Activated CD4-positive, alpha-beta memory T cell treated with anti-CD3 and anti-CD28 coated beads, Interleukin-2, amount 10 ng/mL, durations not matched to agents 7 days and 5 days (primary cell): Measurements from ENCODE around the gene AKAP8. TPM values are rescaled to one million over a fixed set of nuclear protein-coding genes. Genes with fewer than 3 reads are reported as not detected.
A peak's percentile ranks its signal among the peaks of the same experiment; 100 is the strongest.

Source experiments
- CTCF ChIA-PET: fragments of 350-600 bp; sonication (Branson Sonifier 250); formaldehyde crosslinking; loops from one replicate; lab custom pipeline; 2021; ENCODE audit warnings: antibody characterized with exemption, inconsistent platforms; lab: Charles Lee
- POLR2A ChIA-PET: fragments of 350-600 bp; sonication (Branson Sonifier 250); formaldehyde crosslinking; loops from one replicate; lab custom pipeline; 2021; ENCODE audit warnings: antibody characterized with exemption; lab: Charles Lee
- DNase-seq: peaks from one replicate; pipeline ENCODE4 v3.0.0-alpha.2; 2020
- H3K27ac Mint-ChIP-seq: one replicate; pipeline ENCODE4 v1.8.0; 2021; ENCODE audit warnings: mild to moderate bottlenecking, mixed read lengths
- H3K27me3 Mint-ChIP-seq: one replicate; pipeline ENCODE4 v1.8.0; 2021; ENCODE audit warnings: mixed read lengths
- H3K36me3 Mint-ChIP-seq: one replicate; pipeline ENCODE4 v1.8.0; 2021; ENCODE audit warnings: low read depth, mixed read lengths
- H3K4me1 Mint-ChIP-seq: one replicate; pipeline ENCODE4 v1.8.0; 2021; ENCODE audit warnings: mixed read lengths
- H3K4me3 Mint-ChIP-seq: one replicate; pipeline ENCODE4 v1.8.0; 2021; ENCODE audit warnings: mild to moderate bottlenecking, mixed read lengths
- H3K9me3 Mint-ChIP-seq: one replicate; pipeline ENCODE4 v1.8.0; 2021; ENCODE audit warnings: mixed read lengths
- total RNA-seq, 2 experiments: library from RNA; stranded (reverse); gene quantifications; one replicate each; pipeline ENCODE4 v1.2.3, GENCODE V29; 2021

AKAP8 gene
- total RNA-seq, 2 experiments from 2014 or later = 43.8 to 45.9 TPM

GRCh38 chr19:15381429-15381828 is 1.8 kb upstream of the AKAP8 start:
- Mint-ChIP-seq H3K4me3 (peak overlapping the region; percentile 87), H3K27me3 (no peaks in the 10 kb centered on the region), H3K9me3 (no peaks in the 10 kb centered on the region), H3K27ac (no peak overlapping the region), H3K4me1 (peaks cover 31% of the 10 kb centered on the region), H3K36me3 (peaks cover 19% of the 10 kb centered on the region)
- POLR2A ChIA-PET = no interaction called here
- CTCF ChIA-PET = no interaction called here
- DNase-seq = no peak

- Mint-ChIP-seq H3K9me3 (no peaks in the 10 kb centered on the region), H3K27me3 (no peaks in the 10 kb centered on the region), H3K36me3 (peaks cover 19% of the 10 kb centered on the region), H3K27ac (peak overlapping the region; percentile 99), H3K4me3 (peak overlapping the region; percentile 87), H3K4me1 (peaks cover 33% of the 10 kb centered on the region)
- ChIA-PET CTCF (interaction anchor here (1.1 to 6.5 kb wide), 8 partner anchors 14 to 180 kb away, joined by 3 to 49 read pairs (median 5); partner anchors contain the start of gene AKAP8L), POLR2A (interaction anchor here (0.6 to 6.8 kb wide), 27 partner anchors 9 to 255 kb away, joined by 3 to 108 read pairs (median 5); partner anchors contain the start of genes AKAP8L, BRD4 and RASAL3)
- DNase-seq = no peak
Measured at GRCh38 chr19:15379999-15380647, 536 bp upstream of the AKAP8 start.

GRCh38 chr19:15378534-15379082 is 979 bp downstream of the AKAP8 start:
- CTCF ChIA-PET = interaction anchor here (1.1 to 6.5 kb wide), 7 partner anchors 9 to 181 kb away, joined by 3 to 49 read pairs (median 4); partner anchors contain the start of gene AKAP8L
- H3K9me3 Mint-ChIP-seq = no peaks in the 10 kb centered on the region
- peak overlapping the region; percentile 96 for H3K27ac Mint-ChIP-seq
- peaks cover 36% of the 10 kb centered on the region for H3K4me1 Mint-ChIP-seq
- DNase-seq = peak; percentile 63
- H3K4me3 Mint-ChIP-seq = peak overlapping the region; percentile 87
- POLR2A ChIA-PET = interaction anchor here (0.7 to 6.8 kb wide), 31 partner anchors 14 to 807 kb away, joined by 3 to 108 read pairs (median 4); partner anchors contain the start of genes AKAP8L, BRD4, FAM32A and RAB8A
- H3K36me3 Mint-ChIP-seq = peaks cover 24% of the 10 kb centered on the region
- H3K27me3 Mint-ChIP-seq = no peaks in the 10 kb centered on the region

DNA sequence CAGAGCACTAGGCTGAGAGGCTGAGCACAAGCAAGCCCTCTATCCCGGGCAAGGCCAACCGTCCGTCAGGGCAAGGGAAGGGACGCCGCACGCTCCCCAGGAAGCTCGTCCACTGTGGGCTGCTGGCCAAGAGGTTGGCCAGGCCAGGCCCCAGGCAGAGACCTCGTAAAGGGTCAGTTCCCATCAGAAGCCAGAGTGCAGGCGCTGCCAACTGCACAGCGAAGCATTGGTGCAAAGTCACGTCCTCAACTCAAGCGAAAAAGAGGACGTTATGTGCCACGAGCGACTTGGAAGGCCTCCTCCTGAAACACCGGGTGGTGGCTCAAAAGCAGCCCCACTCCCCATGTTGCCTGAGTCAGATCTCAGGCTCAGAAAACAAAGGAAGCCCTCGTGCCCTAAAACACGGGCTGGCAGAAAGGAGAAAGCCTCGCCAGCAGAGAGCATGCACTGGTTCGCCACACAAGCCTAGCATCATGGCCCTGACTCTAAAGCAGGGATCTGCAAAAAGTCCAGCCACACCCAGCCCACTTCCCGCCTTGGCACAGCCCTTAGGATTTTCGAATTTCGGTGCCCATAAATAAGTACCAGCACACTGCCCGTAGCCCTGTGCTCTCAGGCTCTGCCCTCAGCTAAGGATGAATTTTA is 4.7 kb downstream of the AKAP8 start:
- DNase-seq = no peak

GRCh38 chr19:15374105-15374651 is 5.4 kb downstream of the AKAP8 start:
- H3K4me1 Mint-ChIP-seq = peaks cover 20% of the 10 kb centered on the region
- no peak overlapping the region for H3K27ac Mint-ChIP-seq
- DNase-seq = no peak
- CTCF ChIA-PET = no interaction called here
- H3K36me3 Mint-ChIP-seq = peaks cover 44% of the 10 kb centered on the region
- POLR2A ChIA-PET = interaction anchor here (6.8 kb wide), 1 partner anchor 42 kb away, joined by 75 read pairs; the partner anchor contains the start of gene BRD4
- no peaks in the 10 kb centered on the region for H3K9me3 Mint-ChIP-seq
- no peaks in the 10 kb centered on the region for H3K27me3 Mint-ChIP-seq
- no peak overlapping the region for H3K4me3 Mint-ChIP-seq

More for the DNA sequence above, 4.7 kb downstream of the AKAP8 start:
- Mint-ChIP-seq H3K9me3 (no peaks in the 10 kb centered on the region), H3K36me3 (peaks cover 43% of the 10 kb centered on the region), H3K4me3 (no peak overlapping the region), H3K4me1 (peaks cover 20% of the 10 kb centered on the region), H3K27ac (no peak overlapping the region), H3K27me3 (no peaks in the 10 kb centered on the region)
- CTCF ChIA-PET = interaction anchor here (6.5 kb wide), 1 partner anchor 45 kb away, joined by 49 read pairs; the partner anchor contains the start of gene AKAP8L
- POLR2A ChIA-PET = interaction anchor here (0.6 to 6.8 kb wide), 3 partner anchors 15 to 66 kb away, joined by 3 to 75 read pairs (median 49); partner anchors contain the start of gene BRD4

DNA sequence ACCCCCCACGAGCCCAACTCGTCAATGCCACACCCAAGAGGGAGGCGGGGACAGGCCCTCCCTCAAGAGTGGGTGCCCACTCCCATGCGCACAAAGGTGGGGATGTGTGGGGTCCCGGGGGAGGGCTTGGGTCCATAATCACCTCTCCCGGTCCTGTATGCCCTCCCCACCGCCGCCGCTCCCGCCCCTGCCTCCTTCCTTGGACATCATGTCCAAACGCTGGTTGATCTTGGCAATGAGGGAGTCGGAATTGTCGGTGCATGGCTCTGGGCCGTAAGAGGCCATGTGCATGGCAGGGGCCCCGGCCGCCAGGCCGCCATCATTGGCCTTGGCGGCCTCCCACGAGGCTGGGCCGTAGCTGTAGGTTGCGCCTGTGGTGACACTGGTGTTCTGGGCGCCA is 5.9 kb downstream of the AKAP8 start:
- no peak for DNase-seq
- ChIA-PET POLR2A (interaction anchor here (1.8 kb wide), 1 partner anchor 41 kb away, joined by 6 read pairs; the partner anchor contains the start of gene BRD4), CTCF (no interaction called here)
- H3K36me3 Mint-ChIP-seq = peaks cover 49% of the 10 kb centered on the region
- no peaks in the 10 kb centered on the region for H3K27me3 Mint-ChIP-seq
- peaks cover 20% of the 10 kb centered on the region for H3K4me1 Mint-ChIP-seq
- H3K4me3 Mint-ChIP-seq = no peak overlapping the region
- H3K9me3 Mint-ChIP-seq = no peaks in the 10 kb centered on the region
- no peak overlapping the region for H3K27ac Mint-ChIP-seq

DNA sequence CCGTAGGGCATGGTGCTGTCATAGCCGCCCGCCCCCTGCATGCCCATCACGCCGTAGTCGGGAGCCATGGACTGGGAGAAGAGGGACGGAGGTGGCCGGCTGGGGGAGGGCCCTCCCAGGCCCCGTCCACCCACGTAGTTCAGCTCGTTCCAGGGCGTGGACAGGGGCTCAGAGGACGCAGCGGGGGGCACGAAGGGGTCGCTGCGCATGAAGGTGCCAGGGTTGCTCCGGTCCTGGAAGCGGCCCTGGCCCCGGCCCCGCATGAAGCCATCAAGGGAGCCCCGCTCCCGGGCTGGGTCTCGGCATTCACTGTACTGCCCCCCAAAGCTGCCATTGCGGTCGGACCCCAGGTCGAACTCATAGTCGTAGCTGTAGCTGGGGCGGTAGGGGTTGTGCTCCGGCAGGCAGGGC is 6.7 kb downstream of the AKAP8 start:
- H3K27me3 Mint-ChIP-seq = no peaks in the 10 kb centered on the region
- H3K27ac Mint-ChIP-seq = no peak overlapping the region
- H3K9me3 Mint-ChIP-seq = no peaks in the 10 kb centered on the region
- peaks cover 49% of the 10 kb centered on the region for H3K36me3 Mint-ChIP-seq
- POLR2A ChIA-PET = interaction anchor here (0.6 to 1.8 kb wide), 2 partner anchors 41 to 151 kb away, joined by 3 to 6 read pairs; partner anchors contain the start of gene BRD4
- peaks cover 17% of the 10 kb centered on the region for H3K4me1 Mint-ChIP-seq
- H3K4me3 Mint-ChIP-seq = no peak overlapping the region
- no peak for DNase-seq
- CTCF ChIA-PET = no interaction called here

GRCh38 chr19:15372470-15372869 is 7.1 kb downstream of the AKAP8 start:
- Mint-ChIP-seq H3K36me3 (peaks cover 51% of the 10 kb centered on the region), H3K4me1 (peaks cover 13% of the 10 kb centered on the region), H3K9me3 (no peaks in the 10 kb centered on the region), H3K27me3 (no peaks in the 10 kb centered on the region), H3K27ac (no peak overlapping the region), H3K4me3 (no peak overlapping the region)
- ChIA-PET CTCF (no interaction called here), POLR2A (interaction anchor here (0.6 to 1.8 kb wide), 2 partner anchors 40 to 150 kb away, joined by 3 to 6 read pairs; partner anchors contain the start of gene BRD4)
- DNase-seq = no peak

- ChIA-PET POLR2A (interaction anchor here (1.2 to 1.8 kb wide), 2 partner anchors 11 to 40 kb away, joined by 4 to 6 read pairs; partner anchors contain the start of gene BRD4), CTCF (no interaction called here)
- DNase-seq = no peak
- Mint-ChIP-seq H3K4me1 (peaks cover 9% of the 10 kb centered on the region), H3K27me3 (no peaks in the 10 kb centered on the region), H3K9me3 (no peaks in the 10 kb centered on the region), H3K36me3 (peaks cover 54% of the 10 kb centered on the region), H3K4me3 (no peak overlapping the region), H3K27ac (no peak overlapping the region)
Measured at GRCh38 chr19:15371786-15372380, 7.7 kb downstream of the AKAP8 start.

DNA sequence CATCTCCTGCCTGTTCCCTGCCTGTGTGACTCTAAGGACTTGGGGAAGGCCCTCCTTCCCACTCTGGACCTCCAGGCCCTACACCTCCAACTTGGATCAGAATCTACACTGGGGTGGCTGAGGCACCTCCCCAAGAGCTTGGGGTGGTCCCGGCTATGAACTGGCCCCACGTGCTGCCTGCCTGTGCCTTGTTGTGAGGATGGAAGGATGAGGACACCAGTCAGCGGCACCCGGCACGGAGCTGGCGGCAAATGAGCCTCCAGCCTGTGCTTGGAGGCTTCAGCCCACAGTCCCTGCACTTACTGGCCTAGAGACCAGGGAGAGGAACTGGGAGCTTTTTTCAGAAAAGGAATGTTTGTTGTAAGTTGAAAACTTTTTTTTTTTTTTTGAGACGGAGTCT is 8.5 kb downstream of the AKAP8 start:
- Mint-ChIP-seq H3K27ac (no peak overlapping the region), H3K36me3 (peaks cover 55% of the 10 kb centered on the region), H3K9me3 (no peaks in the 10 kb centered on the region), H3K27me3 (no peaks in the 10 kb centered on the region), H3K4me3 (no peak overlapping the region), H3K4me1 (peaks cover 5% of the 10 kb centered on the region)
- no peak for DNase-seq
- POLR2A ChIA-PET = interaction anchor here (1.2 kb wide), 1 partner anchor 10 kb away, joined by 4 read pairs; no protein-coding TSS in a partner anchor
- CTCF ChIA-PET = interaction anchor here (1.0 kb wide), 2 partner anchors 13 to 47 kb away, joined by 3 read pairs; partner anchors contain the start of gene AKAP8L

DNA sequence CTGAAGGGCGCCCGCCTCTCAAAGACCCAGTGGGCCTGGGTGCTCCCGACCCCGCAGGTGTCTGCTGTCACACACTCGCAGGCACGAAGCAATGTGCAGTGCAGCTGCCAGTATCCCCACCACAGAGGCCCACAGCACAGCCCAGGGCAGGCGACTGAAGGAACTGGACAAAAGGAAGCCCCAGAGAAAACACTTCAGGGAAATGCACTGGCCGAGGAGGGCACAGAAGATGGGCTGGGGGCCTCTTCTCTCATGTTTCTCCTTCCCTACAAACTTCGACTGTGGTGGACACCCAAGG is 10.0 kb downstream of the AKAP8 start:
- CTCF ChIA-PET = no interaction called here
- H3K9me3 Mint-ChIP-seq = no peaks in the 10 kb centered on the region
- DNase-seq = no peak
- no peaks in the 10 kb centered on the region for H3K27me3 Mint-ChIP-seq
- POLR2A ChIA-PET = no interaction called here
- H3K27ac Mint-ChIP-seq = no peak overlapping the region
- peaks cover 59% of the 10 kb centered on the region for H3K36me3 Mint-ChIP-seq
- no peaks in the 10 kb centered on the region for H3K4me1 Mint-ChIP-seq
- H3K4me3 Mint-ChIP-seq = no peak overlapping the region
